Stromal cell of bone marrow (primary cell): ENCODE data around the gene GLI1.
A peak's percentile ranks its signal among the peaks of the same experiment; 100 is the strongest.
"Not testable (repeated sequence)": the region's sequence is repeated elsewhere in the genome, so short reads cannot be mapped to it uniquely, and the experiment has no call there.

ENCODE experiments used
- DNase-seq: peaks from one replicate; pipeline ENCODE4 v3.0.0-alpha.2; 2012; ENCODE audit warnings: low read depth

Gene GLI1

DNA sequence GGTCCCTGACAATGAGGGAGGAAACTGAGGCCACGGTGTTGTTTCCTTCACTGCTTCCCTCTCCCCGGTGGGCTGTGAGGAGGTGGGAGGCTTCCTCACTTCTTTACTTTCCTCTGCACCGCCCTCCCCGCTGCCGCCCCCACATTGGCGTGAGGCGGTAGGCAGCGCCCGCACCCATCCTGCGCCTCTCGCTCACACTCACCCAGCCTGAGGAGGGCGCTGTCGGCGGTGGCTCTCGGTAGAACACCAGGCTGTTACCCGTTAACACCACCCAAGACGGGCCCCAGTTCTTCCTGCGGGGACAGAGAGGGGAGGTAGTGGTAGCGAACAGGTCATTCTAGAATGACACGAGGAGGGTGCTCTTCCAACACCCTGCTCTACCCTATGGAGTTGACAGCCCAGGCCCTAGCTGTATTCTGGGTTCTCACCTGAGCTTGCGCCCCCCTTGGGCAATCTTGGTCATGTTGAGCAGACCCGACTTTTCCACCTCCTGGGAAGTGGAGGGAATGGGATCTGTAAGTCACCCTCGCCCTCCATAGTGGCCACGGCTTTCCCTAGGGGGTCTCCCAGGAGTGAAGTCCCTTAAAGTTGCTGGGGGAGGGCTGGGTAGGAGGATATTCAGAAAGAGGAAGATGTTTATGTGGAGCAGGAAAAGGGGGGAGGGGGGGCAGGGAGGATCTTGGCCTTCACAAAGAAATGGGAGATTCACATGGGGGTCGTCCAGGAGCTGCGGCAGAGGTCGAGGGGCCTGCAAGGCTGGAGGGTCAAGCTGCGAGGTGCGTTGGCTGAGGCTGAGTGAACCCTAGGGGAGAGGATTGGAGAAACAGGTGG, 16.8 kb downstream of the GLI1 start:
- DNase-seq = no peak

DNA sequence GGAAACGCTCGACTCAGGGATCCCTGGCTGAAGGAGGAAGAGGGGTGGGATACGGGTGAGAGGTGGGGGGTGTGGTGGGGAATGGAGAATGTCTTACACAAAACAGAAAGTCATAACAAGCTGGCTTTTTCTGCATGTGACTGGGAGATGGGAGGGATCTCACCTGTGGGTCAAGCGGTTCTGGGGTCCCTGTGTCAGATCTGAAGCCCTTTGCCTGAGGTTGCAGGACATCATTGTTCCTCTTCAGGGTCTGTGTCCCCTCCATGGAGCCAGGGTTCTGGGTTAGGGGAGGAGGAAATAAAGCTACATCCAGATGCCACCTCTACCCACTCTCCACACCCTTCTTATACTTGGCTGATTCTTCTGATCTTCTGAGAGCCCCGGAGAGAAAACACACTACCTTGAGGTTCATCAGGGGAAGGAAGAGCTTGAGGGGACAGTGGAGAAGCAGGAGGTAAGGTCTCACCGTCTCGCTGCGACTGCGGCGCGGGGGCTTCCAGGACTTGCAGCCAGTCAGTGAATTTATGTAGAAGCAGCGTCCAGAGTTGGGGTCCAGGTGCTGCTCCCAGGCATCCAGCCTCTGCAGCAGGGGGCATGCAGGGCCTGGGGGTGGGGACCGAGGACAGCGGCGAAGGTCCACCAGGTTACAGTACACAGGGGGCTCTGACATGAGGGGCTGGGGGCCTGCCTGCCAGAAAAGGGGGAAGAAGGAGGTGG, 17.6 kb downstream of the GLI1 start:
- DNase-seq = no peak

DNA sequence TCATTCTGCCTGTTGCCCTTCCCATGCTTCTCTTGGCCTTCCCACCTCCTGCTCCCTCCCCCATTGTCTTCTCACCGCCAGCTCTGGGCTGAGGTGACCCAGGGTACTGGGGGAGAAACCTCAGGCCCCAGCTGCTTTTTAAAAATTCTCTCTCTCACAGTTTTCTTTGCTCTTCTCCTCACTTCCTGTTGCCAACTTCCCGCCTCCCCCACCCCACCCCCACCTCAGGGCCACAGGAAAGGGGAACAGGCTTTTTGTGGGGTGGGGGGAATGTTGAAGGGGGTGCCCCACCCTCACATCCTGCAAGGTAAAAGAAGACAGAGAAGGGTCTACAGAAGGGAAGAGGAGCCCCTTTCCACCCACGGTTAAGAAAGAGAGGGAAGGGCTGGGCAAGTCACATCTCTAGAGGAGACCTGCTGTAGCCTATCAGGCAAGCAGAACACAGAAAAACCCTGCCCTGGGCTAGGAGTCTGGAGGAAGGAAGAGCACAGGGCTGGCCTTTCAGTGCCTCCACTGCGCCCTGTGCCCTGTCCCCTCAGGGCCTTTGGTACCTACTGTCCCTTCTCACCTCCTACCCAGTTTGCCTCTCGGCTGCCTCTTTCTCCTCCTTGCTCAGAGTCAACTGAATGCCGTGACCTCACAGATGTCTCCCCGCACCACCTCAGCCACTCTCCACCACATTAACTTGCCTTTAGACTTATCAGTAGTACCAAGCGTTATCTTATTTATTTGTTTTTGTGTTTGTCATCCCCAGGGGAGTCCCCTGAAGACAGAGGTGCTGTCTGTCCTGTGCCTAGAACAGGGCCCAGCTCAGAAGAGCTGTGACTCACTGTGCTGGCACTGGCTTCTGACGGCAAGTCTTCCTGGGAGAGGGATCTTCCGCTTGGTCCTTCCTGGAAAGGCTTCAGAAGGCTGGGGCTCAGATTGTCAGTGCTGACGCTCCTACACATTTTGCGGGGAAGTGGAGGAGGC, 18.4 kb downstream of the GLI1 start:
- DNase-seq = no peak

DNA sequence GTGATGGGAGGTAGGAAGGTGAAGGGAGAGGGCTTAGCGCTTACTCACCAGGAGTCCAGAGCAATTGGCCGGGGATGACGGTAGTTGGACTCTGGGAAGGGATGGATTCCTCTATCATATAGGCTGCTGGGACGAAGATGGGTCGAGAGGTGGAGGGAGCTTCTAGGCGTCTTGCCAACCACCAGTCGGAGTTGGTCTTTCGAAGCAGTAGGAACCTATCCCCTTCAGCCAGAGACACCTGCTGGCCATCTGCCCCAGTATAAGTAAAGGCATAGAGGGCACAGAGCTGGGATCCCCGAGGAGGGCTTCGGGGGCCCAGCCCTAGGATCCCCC, 19.4 kb downstream of the GLI1 start:
- DNase-seq = no peak

DNA sequence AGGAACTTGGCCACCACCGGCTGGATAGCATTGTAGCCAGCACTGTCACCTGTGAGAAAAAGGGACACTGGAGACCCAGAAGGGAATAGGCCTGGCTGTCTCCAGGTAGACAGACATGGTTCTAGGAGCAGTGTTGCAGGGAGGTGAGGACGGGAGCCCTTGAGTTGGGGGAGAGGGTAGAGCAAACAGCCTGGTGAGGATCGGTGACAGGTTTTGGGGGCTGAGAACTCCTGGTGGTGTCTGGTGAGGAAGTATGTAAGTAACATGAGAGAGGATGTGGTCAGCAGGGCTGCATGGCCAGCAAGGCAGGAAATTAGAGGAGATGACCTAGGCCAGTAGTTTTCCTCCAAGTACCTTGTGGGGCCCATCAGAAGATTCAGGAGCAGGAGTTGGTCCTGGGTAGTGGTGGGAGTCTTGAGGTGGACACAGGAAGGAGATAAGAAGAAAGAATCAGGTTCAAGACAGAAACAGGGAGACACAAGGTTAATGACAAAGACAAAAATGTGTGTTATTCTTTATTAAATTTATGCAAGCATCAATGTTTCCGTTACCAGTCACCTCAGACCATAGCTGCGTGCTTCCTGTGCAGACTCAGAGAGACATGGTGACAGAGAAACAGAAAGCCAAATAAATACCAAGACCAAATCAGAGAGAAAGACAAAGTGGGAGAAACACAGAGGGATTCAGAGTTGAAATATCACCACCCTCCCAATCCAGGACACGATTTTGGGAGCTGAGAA, 20.0 kb downstream of the GLI1 start, which contains the start of gene ARHGAP9:
Gene ARHGAP9, minus strand, starts transcription at position 491 of the 740 bp plus-strand sequence. Its CDS starts 460 bp downstream, at position 31.
- DNase-seq = no peak

DNA sequence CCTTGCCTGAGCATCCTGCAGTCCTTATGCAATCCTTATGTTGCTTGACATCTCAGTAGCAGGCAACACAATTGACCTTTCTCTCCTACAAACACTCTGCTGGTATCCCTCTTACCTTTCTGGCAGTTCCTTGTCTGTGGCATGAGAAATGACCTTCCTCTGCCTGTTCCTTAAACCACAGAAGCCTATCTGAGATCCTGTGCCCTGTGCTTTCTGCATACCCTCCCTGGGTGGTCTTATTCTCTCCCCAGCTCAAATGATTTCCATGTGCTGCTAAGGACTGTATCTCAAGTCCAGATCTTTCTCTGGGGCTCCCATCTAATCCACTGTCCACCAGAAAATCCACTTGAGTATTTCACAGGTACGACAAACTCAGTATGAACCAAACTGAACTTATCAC, 22.1 kb downstream of the GLI1 start:
- DNase-seq = no peak

DNA sequence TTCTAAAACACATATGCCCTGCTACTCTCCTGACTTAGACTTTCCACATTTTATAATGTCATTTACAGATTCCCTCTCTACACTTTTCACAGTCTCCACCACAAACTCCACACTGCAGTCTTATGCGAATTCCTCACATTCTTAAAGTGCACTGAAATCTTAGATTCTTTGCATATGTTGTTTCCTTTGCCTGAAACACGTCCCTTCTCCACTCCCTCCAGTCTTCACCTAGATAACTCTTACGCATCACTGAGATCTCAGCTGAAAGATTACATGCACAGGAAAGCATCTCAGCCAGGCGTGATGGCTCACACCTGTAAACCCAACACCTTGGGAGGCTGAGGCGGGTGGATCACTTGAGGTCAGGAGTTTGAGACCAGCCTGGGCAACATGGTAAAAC, 23.9 kb downstream of the GLI1 start:
- DNase-seq = no peak

DNA sequence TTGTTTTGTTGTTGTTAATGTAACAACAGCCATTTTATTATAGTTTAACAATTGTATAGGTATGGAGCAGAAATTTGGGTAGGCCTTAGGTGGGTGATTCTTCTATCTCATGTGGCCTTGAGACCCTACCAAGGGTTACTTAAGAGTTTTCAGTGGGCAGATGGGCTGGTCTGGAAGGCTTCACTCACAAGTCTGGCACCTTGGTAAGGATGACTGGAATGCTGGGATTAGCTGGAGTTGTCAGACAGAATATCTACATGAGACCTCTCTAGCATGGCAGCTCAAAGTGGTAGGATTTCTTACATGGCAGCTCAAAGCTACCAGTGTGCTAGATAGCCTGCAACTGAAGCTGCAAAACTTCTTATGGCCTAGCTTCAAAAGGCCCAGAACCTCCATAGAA, 26.1 kb downstream of the GLI1 start:
- DNase-seq = no peak

DNA sequence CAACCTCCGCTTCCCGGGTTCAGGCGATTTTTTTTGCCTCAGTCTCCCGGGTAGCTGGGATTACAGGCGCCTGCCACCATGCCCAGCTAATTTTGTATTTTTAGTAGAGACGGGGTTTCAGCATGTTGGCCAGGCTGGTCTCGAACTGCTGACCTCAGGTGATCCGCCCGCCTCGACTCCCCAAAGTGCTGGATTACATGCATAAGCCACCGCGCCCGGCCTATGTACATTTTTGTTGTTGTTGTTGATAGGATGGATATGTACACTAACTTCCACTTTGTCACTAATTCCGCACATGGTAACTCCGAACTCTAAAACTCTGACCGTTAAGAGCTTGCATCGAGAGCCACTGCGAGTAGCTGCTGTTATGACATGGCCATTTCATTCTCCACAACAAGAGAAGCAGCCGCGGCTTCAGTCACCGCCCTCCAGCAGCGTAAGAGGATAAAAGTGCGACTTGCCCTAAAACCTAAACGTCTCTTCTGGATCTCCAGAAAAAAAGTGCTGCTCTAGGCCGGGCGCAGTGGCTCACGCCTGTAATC, 27.5 kb downstream of the GLI1 start:
- no peak for DNase-seq

DNA sequence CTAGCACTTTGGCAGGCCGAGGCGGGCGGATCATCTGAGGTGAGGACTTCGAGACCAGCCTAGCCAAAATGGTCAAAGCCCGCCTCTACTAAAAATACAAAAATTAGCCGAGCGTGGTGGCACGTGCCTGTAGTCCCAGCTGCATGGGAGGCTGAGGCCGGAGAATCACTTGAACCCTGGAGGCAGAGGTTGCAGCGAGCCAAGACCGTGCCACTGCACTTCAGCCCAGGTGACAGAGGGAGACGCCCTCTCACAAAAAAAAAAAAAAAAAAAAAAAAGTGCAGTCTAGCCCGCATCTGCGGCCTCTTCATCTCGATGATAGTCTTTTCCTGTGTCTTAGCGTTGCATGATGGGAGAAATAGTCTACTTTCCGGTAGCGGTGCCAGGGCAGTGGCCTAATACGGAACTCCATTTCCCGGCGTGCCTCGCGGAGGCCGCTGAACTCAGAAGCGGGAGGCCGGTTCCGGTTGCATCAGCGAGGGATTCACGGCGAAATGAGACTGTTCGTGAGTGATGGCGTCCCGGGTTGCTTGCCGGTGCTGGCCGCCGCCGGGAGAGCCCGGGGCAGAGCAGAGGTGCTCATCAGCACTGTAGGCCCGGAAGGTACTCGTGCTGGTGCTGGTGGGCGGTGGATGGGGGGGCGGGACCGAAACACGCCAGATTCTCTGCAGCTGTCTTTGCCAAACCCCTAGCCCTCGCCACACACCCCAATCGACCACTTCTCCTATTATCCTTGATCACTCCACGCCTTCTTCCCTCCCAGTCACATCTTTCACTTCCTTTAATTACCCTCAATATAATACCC, 28.2 kb downstream of the GLI1 start, which contains the start of gene MARS1:
Gene MARS1, plus strand, starts transcription at position 472 of the 805 bp plus-strand sequence. Its CDS starts 23 bp downstream, at position 495.
- DNase-seq = peak; percentile 96

DNA sequence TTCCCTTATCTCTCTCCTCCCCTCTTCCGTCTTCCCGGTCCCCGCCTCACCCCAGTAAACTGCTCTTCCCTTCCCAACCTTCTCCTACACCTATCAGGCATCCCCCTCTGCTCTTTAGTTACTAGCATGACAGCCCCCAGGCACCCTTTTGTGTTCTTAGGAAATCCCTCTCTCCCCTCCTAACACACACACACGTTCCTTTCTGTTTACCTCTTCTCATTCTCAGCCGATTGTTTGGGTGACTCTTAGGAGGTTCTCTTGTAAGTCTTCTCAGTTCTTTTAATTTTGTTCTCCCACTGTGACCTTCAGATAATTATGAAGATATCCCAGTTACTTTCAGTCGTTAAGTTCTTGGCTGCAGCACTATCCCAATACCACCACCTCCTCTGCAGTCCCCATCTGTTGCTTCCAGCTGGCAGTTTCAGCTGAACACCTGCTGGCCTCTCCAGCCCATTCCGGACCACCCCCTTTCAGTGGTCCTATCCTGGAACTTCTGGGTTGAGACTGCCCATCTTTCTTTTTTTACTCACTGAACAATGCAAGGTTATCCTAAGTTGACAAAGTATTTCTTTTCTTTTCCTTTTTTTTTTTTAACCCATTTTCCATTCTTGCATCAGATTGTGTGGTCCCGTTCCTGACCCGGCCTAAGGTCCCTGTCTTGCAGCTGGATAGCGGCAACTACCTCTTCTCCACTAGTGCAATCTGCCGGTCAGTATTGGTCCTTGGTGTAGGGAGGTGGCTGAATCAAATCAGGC, 29.0 kb downstream of the GLI1 start:
- no peak for DNase-seq

DNA sequence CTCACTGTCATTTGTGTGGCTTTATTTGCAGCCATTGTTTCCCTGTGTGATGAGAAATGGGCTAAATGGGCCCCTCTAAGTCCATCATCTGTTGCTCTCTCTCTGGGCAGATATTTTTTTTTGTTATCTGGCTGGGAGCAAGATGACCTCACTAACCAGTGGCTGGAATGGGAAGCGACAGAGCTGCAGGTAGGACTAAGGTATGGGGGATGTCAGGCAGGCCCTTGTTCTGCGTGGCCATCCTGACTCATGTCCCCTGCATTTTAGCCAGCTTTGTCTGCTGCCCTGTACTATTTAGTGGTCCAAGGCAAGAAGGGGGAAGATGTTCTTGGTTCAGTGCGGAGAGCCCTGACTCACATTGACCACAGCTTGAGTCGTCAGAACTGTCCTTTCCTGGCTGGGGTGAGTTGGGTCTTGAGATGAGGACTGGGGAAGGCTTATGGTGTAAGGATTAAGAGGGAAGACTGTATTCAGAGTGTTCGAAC, 29.6 kb downstream of the GLI1 start:
- DNase-seq = no peak

DNA sequence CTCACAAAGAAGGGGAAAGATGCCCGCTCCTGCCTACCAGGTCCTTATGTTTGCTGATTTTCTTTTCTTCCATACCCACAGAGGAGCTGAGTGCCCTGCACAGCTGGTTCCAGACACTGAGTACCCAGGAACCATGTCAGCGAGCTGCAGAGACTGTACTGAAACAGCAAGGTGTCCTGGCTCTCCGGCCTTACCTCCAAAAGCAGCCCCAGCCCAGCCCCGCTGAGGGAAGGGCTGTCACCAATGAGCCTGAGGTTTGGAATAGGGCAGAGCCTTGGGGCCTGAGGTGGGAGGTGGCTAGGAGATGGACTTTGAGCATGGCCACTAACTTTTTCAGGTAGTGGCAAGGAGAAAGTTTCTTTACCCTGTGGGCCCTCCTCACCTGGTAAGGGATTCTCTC, 30.5 kb downstream of the GLI1 start:
- no peak for DNase-seq

DNA sequence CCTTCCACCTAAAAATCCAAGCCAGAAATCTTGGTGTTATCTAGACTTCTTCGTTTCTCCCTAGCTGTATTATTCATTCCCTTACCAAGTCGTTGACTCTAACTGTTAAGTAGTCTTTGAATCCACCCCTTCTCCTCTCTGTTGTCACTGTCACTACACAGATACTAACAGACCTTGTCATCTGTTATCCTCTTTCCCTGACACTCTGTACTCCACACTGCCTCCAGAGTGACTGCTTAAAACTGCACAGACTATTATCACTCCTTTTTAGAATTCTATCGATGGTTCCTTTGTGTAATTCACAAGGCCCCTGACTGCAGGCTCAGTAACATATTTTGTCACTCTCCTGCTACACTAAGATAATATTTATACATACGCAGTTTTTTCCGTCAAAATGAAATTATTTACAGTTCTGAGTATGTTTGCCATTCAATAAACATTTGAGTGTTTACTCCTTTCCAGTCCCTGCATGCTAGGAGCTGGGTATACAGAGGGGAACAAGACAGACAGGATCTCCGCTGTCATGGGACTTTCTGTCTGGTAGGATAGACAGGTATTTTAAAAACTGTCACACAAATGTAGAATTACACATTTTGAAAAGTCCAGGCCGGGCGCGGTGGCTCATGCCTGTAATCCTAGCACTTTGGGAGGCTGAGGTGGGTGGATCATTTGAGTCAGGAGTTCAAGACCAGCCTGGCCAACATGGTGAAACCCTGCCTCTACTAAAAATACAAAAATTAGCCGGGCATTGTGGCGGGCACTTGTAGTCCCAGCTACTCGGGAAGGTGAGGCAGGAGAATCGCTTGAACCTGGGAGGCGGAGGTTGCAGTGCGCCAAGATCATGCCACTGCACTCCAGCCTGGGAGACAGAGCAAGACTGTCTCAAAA, 32.1 kb downstream of the GLI1 start:
- no peak for DNase-seq

DNA sequence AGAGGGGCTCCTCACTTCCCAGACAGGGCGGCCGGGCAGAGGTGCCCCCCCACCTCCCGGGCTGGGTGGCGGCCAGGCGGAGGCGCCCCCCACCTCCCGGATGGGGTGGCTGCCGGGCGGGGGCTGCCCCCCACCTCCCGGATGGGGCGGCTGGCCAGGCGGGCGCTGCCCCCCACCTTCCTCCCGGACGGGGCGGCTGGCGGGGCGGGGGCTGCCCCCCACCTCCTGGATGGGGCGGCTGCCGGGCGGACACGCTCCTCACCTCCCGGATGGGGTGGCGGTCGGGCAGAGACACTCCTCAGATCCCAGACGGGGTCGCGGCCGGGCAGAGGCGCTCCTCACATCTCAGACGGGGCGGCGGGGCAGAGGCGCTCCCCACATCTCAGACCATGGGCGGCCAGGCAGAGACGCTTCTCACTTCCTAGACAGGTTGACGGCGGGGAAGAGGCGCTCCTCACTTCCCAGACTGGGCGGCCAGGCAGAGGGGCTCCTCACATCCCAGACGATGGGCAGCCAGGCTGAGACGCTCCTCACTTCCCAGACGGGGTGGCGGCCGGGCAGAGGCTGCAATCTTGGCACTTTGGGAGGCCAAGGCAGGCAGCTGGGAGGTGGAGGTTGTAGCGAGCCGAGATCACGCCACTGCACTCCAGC, 35.6 kb downstream of the GLI1 start:
- DNase-seq = not testable (repeated sequence)

DNA sequence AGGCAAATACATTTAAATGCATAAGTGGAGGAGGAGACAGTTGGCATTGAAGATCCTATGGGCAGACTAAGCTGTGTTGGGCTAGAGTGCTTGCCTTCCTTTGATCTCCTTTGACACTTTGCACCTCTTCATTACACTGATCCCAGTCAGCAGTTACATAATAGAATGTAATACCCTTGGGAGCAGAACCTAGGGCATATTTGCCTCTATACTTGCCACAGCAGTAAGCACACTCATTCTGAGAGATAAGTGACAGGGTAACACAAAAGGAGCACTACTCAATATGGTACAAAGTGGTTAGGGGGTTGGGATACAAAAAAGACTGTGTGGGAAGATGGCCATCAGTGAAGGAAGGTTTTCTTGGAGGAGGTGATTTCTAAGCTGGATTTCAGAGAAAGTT, 37.2 kb downstream of the GLI1 start:
- DNase-seq = no peak

DNA sequence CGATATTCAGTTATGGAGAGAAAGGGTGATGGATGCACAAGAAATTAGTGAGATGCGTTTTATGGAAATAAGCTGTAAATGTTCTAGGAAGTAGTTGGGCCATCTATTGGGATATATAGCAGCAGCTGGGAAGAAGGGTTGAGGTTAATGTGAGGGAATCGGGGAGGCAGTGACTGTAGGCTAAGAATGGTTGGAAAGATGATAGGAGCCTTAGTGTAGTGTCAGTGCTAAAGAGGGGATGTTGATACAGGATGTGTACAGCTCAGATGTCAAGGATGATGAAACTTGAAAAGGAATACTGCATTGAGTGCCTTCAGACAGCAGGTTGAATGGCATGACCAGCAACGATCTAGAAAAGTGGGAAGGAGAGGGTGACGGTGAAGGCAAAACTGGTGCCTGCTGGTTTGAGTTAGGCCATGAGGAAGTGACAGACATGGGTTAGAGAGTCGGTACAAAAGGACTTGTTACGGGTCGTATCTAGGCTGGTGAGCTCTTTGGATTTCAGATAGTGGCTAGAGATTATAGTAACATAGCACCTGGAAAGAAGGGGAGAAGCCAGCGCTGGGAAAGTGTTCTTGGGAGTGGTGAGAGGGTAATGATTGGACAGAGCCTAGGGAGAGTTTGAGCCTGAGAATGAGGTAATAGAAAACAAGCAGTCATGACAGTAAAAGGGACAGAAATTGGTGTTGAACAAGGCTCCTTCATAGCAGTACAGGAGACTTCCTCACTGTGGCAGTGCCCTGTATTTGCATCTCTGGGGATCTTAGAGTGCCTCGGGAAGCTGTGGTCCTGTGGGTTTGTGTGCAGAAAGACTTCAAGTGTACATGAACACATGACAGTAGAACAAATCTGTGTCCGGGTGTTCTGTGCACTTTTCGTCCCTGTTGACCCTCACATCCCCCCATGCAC, 37.9 kb downstream of the GLI1 start:
- DNase-seq = no peak
